Activated gamma-delta T cell treated with Interleukin-2 at 50 U/mL for 16 hours (primary cell): ENCODE measurements around the gene CHSY1.

Experiments
- DNase-seq: peaks from one replicate; pipeline ENCODE4 v3.0.0-alpha.2; 2020

CHSY1 gene

GRCh38 chr15:101209285-101209845, 42.5 kb downstream of the CHSY1 start:
- no peak for DNase-seq

- DNase-seq, result no peak
These were observed 44.0 kb downstream of the CHSY1 start for GRCh38 chr15:101207867-101208288.

- DNase-seq, result peak; percentile 43
These were observed 45.7 kb downstream of the CHSY1 start for GRCh38 chr15:101206176-101206591.

GRCh38 chr15:101204739-101205535, 46.9 kb downstream of the CHSY1 start:
- no peak for DNase-seq

GRCh38 chr15:101203607-101204189, 48.1 kb downstream of the CHSY1 start:
- no peak for DNase-seq

GRCh38 chr15:101203029-101203573, 48.7 kb downstream of the CHSY1 start:
- no peak for DNase-seq

GRCh38 chr15:101201411-101202174, 50.3 kb downstream of the CHSY1 start:
- DNase-seq, result no peak

GRCh38 chr15:101200181-101200580, 51.7 kb downstream of the CHSY1 start:
- no peak for DNase-seq

GRCh38 chr15:101198800-101199199, 53.0 kb downstream of the CHSY1 start:
- no peak for DNase-seq

- DNase-seq, result no peak
These were observed 53.7 kb downstream of the CHSY1 start for GRCh38 chr15:101198031-101198575.

GRCh38 chr15:101194546-101195125, 57.2 kb downstream of the CHSY1 start:
- DNase-seq, result no peak

- DNase-seq, result no peak
These were observed 57.9 kb downstream of the CHSY1 start for GRCh38 chr15:101193806-101194545.

GRCh38 chr15:101193120-101193644, 58.7 kb downstream of the CHSY1 start:
- no peak for DNase-seq

- DNase-seq, result no peak
These were observed 59.8 kb downstream of the CHSY1 start for GRCh38 chr15:101192081-101192480.

- DNase-seq, result no peak
These were observed 60.6 kb downstream of the CHSY1 start for GRCh38 chr15:101191242-101191641.

GRCh38 chr15:101190092-101190595, 61.7 kb downstream of the CHSY1 start:
- DNase-seq, result no peak

GRCh38 chr15:101189409-101190091, 62.3 kb downstream of the CHSY1 start:
- DNase-seq, result no peak

- no peak for DNase-seq
These were observed 63.0 kb downstream of the CHSY1 start for GRCh38 chr15:101188637-101189408.

- no peak for DNase-seq
These were observed 63.8 kb downstream of the CHSY1 start for GRCh38 chr15:101187820-101188636.
